ENCODE data around the gene HNRNPUL1.

GRCh38 chr19:41332000-41332399 lies 67.8 kb downstream of the HNRNPUL1 start:
- TF ChIP-seq CTCF (conservative IDR thresholded peaks at IDR 0.05; ENCODE audit: low read depth, low read length) (no peak), EZH2phosphoT487 (IDR thresholded peaks at IDR 0.05; ENCODE audit: borderline replicate concordance, low read length) (no peak)
